Esophagus muscularis mucosa (tissue), 3 donors: ENCODE data around the gene ANO4.

Experiments used
- POLR2A ChIP-seq: fragments of 450-650 bp; IDR thresholded peaks from one replicate; pipeline ENCODE4 v1.6.1; 2017; ENCODE audit warnings: antibody characterized with exemption, moderate library complexity, mild to moderate bottlenecking, low read depth
- POLR2AphosphoS5 ChIP-seq, 2 donors: sonication (generic); formaldehyde crosslinking; IDR thresholded peaks; one replicate each; pipeline ENCODE4 v1.6.1; 2017; ENCODE audit warnings: antibody characterized with exemption in 2 of 2
- TF ChIP-seq, protein P1 (sequence below), 3 experiments: fragments of 200-600 bp in 2 of 3; fragments of 450-650 bp in 1 of 3; sonication (generic) in 2 of 3; IDR thresholded peaks; one replicate each; pipeline ENCODE4 v1.5.1; 2017 to 2019; ENCODE audit warnings: antibody characterized with exemption in 3 of 3, mild to moderate bottlenecking in 2 of 3, moderate library complexity in 1 of 3

DNA sequence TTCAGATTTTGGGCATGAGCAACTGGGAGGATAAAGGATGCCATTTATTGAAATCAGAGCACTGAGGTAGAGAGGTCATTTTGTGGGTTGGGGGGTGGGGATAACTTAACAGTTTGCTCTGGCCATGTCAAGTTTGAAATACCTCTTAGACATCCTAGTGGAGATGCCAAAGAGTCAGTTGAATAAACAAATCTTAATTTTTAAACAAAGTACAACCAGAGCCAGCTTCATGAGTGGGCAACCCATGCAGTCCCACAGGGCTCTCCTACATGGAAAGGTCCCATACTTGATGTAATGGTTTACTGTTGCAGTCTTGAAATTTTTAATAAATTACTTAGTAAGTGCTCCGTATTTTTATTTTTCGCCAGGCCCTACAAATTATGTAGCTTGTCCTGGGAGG lies 81.2 kb downstream of the ANO4 start:
- TF ChIP-seq, protein P1, sequence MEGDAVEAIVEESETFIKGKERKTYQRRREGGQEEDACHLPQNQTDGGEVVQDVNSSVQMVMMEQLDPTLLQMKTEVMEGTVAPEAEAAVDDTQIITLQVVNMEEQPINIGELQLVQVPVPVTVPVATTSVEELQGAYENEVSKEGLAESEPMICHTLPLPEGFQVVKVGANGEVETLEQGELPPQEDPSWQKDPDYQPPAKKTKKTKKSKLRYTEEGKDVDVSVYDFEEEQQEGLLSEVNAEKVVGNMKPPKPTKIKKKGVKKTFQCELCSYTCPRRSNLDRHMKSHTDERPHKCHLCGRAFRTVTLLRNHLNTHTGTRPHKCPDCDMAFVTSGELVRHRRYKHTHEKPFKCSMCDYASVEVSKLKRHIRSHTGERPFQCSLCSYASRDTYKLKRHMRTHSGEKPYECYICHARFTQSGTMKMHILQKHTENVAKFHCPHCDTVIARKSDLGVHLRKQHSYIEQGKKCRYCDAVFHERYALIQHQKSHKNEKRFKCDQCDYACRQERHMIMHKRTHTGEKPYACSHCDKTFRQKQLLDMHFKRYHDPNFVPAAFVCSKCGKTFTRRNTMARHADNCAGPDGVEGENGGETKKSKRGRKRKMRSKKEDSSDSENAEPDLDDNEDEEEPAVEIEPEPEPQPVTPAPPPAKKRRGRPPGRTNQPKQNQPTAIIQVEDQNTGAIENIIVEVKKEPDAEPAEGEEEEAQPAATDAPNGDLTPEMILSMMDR (IDR thresholded peaks at IDR 0.05), result no peak
- TF ChIP-seq POLR2A (no peak), POLR2AphosphoS5 (IDR thresholded peaks at IDR 0.05) (no peak)
